ENCODE measurements around the gene CACNB4. TPM values are rescaled to one million over a fixed set of nuclear protein-coding genes. Genes with fewer than 3 reads are reported as not detected.

The CACNB4 gene
- total RNA-seq, 1 donor = 0.43 TPM

DNA sequence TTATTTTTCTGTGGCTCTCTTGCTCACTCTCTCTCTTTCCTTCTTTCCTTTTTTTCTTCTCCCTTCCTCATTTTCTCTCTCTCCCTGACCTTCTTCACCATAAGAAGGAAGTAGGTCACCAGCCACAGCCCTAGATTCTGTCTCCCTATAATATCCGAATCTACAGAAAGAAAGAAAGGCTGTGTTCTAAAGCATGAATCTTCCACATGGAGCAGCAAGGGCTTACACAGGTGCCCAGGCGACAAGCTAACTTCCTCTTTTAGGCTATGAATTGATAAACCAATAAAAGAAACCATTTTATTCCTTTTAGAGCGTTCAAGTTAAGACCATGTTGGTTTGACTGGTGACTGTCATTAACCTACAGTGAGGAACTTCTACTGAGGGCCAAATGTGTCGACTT is 49.3 kb downstream of the CACNB4 start:
- TF ChIP-seq, protein P1, sequence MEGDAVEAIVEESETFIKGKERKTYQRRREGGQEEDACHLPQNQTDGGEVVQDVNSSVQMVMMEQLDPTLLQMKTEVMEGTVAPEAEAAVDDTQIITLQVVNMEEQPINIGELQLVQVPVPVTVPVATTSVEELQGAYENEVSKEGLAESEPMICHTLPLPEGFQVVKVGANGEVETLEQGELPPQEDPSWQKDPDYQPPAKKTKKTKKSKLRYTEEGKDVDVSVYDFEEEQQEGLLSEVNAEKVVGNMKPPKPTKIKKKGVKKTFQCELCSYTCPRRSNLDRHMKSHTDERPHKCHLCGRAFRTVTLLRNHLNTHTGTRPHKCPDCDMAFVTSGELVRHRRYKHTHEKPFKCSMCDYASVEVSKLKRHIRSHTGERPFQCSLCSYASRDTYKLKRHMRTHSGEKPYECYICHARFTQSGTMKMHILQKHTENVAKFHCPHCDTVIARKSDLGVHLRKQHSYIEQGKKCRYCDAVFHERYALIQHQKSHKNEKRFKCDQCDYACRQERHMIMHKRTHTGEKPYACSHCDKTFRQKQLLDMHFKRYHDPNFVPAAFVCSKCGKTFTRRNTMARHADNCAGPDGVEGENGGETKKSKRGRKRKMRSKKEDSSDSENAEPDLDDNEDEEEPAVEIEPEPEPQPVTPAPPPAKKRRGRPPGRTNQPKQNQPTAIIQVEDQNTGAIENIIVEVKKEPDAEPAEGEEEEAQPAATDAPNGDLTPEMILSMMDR (IDR thresholded peaks at IDR 0.05; ENCODE audit: insufficient read depth, low read depth, low read length) = no peak
- no peak for DNase-seq (ENCODE audit: low read depth)
- H3K4me3 ChIP-seq (ENCODE audit: low read depth, low read length) = no peak overlapping the region

DNA sequence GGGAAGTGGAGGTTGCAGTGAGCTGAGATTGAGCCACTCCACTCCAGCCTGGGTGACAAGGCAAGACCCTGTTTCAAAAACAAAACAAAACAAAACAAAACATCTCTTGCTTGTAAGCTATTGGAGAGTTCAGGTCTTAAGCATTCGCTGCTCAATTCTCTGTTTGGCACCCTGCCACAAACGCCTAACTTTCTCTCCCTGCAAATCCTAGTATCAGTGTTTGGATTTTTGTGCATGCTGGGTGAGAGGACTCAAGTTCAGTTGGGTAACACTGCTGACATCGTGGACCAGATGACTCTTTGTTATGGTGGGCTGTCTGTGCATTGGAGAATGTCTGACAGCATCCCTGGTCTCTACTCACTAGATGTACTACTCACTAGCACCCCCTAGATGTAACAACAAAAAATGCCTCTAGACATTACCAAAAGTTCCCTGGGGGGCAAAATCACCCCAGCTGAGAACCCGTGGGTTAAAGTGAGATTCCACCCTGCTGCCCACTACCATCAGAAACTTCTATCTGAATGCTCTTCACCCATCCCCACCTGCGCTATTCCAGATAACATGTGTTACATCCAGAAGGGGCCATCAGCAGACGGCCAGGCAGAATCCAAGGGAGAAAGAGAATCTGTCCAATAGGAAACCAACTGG is 50.9 kb downstream of the CACNB4 start:
- TF ChIP-seq, protein P1 (IDR thresholded peaks at IDR 0.05; ENCODE audit: insufficient read depth, low read depth, low read length) = peak; percentile 43
- DNase-seq (ENCODE audit: low read depth) = peak; percentile 10
- H3K4me3 ChIP-seq (ENCODE audit: low read depth, low read length) = no peak overlapping the region

GRCh38 chr2:152046940-152047339 is 51.9 kb downstream of the CACNB4 start:
- H3K4me3 ChIP-seq (ENCODE audit: low read depth, low read length) = no peak overlapping the region
- no peak for DNase-seq (ENCODE audit: low read depth)
- TF ChIP-seq, protein P1 (IDR thresholded peaks at IDR 0.05; ENCODE audit: insufficient read depth, low read depth, low read length) = no peak

- DNase-seq (ENCODE audit: low read depth) = no peak
- TF ChIP-seq, protein P1 (IDR thresholded peaks at IDR 0.05; ENCODE audit: insufficient read depth, low read depth, low read length) = no peak
- H3K4me3 ChIP-seq (ENCODE audit: low read depth, low read length) = no peak overlapping the region
These were observed 55.9 kb downstream of the CACNB4 start for GRCh38 chr2:152042636-152043615.

GRCh38 chr2:152038441-152038958 is 60.3 kb downstream of the CACNB4 start:
- no peak for DNase-seq (ENCODE audit: low read depth)
- TF ChIP-seq, protein P1 (IDR thresholded peaks at IDR 0.05; ENCODE audit: insufficient read depth, low read depth, low read length) = no peak
- no peak overlapping the region for H3K4me3 ChIP-seq (ENCODE audit: low read depth, low read length)

- H3K4me3 ChIP-seq (ENCODE audit: low read depth, low read length) = no peak overlapping the region
- DNase-seq (ENCODE audit: low read depth) = no peak
- TF ChIP-seq, protein P1 (IDR thresholded peaks at IDR 0.05; ENCODE audit: insufficient read depth, low read depth, low read length) = no peak
These were observed 61.0 kb downstream of the CACNB4 start for GRCh38 chr2:152037743-152038435.

Measured in fibroblast of villous mesenchyme (primary cell).